HG02678 (cell line): ENCODE measurements around the gene NDE1.
"Not testable (repeated sequence)": the region's sequence is repeated elsewhere in the genome, so short reads cannot be mapped to it uniquely, and the experiment has no call there.

Experiments used
- ATAC-seq: cut with Tn5 transposase; IDR thresholded peaks from one replicate; pipeline ENCODE4 v1.9.1; 2021; ENCODE audit warnings: mild to moderate bottlenecking, moderate library complexity; ENCODE audit not compliant: unreplicated experiment

NDE1 gene

GRCh38 chr16:15692508-15692907, 42.5 kb downstream of the NDE1 start:
- not testable (repeated sequence) for ATAC-seq

DNA sequence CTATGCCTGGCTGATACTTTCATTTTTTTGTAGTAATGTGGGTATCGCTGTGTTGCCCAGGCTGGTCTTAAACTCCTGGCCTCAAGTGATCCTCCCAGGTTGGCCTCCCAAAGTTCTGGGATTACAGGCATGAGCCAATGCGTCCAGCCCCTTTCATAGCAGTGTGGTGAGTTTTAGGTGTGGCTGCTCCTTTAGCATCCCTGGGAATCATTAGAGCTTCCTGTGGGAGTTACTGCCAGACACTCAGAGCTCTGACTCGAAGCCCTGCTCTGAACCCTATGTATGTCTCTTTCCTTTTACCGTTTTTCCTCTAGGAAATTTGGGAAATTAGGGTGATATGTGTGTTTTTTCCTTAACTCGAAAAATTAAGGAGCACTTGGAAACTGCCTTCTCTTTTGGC, 44.5 kb downstream of the NDE1 start:
- ATAC-seq = no peak

- no peak for ATAC-seq
These were observed 49.8 kb downstream of the NDE1 start for GRCh38 chr16:15699819-15700218.

GRCh38 chr16:15701367-15701766, 51.3 kb downstream of the NDE1 start:
- no peak for ATAC-seq

- ATAC-seq = no peak
These were observed 52.2 kb downstream of the NDE1 start for GRCh38 chr16:15701975-15702970.

- ATAC-seq = no peak
These were observed 53.1 kb downstream of the NDE1 start for GRCh38 chr16:15703029-15703736.

- no peak for ATAC-seq
These were observed 54.5 kb downstream of the NDE1 start for GRCh38 chr16:15704545-15704987.

- no peak for ATAC-seq
These were observed 55.1 kb downstream of the NDE1 start for GRCh38 chr16:15705064-15705565.

DNA sequence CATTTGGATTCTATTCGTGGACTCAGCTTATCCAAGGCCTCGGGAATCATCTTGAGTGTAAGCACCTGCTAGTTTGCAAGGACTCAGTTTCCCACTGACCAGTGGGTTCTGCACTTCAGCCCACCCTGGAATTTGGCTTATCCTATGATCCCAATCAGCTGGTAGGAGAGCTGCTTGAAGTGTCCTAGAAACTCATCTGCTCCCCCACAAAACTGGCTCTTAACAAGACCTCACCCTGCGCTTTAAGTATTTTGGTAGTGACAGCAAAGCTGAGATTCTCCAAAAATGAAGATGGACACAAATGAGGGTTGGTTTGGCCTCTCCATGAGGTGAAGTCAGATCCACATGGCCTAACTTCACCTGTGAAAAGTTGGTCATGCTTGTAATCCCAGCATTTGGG, 57.3 kb downstream of the NDE1 start:
- no peak for ATAC-seq

- ATAC-seq = no peak
These were observed 58.1 kb downstream of the NDE1 start for GRCh38 chr16:15708096-15708495.

- ATAC-seq = no peak
These were observed 59.0 kb downstream of the NDE1 start for GRCh38 chr16:15708997-15709396.

DNA sequence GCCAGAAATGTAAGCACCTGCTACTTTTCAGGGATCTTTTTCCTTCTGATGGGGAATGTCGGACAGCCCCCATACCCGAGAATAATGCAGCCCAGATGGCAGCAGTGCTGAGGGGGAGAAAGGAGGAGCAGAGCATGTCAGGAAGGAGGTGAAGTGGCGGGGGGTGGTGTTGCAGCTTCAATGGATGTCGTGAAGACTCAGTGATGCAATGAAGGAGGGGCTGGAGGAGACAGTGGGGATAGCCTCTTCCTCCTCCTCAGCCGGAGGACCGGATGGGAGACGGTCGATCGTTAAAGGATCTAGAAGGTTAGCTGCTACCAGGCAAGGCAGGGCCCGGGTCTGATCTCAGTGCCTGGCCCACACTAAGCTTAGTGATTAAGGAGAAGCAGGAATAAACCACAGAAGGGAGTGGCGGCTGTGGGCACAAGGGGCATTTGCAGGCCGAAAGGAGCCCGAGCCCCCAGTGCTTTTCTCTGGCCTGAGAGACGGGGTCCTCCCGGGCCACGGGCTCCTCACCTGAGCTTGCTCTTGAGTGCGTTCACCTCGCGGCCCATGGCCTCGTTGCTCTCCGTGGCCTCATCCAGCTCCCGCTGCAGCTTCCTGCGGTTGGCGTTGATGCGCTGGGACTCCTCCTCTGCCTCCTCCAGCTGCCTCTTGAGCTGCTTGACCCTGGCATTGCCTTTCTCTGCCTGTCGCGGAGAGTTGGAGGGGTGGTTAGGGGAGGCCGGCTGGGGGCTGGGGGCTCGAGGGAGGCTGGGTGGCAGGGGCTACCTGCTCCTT, 64.5 kb downstream of the NDE1 start:
- no peak for ATAC-seq

DNA sequence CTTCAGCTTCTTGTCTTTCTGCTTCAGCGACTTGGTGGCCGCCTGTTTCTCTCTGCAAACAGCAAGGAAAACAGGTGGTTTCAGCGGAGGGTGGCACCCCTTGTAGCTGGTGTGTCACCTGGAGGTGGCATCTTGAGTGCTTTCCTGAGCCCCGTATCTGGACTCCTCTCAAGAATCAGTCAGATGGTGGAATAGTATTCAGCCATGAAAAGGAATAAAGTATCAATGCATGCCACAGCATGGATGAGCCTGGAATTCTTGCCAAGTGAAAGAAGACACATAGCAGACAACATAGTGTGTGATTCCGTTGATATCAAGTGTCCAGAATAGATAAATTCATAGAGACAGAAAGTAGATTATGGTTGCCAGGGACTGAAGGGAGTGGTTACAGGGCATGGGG, 65.2 kb downstream of the NDE1 start:
- no peak for ATAC-seq

DNA sequence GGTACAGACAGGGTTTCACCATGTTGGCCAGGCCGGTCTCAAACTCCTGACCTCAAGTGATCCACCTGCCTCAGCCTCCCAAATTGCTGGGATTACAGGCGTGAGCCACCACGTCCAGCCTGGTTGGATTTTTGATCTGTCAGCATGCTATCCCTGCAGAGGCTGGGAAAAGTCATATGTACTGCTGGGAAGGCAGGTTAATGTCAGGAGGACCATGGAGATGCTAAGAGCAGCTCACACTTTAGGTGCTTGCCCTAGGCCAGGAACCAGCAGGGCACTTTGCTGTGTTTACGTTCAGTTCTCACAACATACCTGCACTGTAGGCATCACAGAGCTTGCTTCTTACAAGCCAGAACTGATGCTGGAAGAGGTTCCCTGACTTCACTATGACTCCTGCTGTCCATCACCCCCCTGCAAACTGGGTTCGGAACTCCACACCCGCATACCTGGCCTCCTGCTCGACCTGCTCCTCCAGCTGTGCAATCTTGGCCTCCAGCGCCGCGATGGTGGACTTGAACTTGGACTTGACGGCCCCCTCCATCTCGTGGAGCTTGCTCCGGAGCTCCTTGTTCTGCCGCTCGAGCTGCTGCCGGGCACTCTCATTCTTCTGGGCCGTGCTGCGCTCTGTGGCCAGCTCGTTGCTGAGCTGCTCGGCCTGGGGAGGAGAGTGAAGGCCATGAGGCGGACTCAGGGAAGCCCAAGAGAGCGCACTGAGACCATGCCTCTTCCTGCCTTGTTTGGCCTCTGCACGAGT, 66.8 kb downstream of the NDE1 start:
- ATAC-seq = no peak

- no peak for ATAC-seq
These were observed 71.0 kb downstream of the NDE1 start for GRCh38 chr16:15721018-15721417.

DNA sequence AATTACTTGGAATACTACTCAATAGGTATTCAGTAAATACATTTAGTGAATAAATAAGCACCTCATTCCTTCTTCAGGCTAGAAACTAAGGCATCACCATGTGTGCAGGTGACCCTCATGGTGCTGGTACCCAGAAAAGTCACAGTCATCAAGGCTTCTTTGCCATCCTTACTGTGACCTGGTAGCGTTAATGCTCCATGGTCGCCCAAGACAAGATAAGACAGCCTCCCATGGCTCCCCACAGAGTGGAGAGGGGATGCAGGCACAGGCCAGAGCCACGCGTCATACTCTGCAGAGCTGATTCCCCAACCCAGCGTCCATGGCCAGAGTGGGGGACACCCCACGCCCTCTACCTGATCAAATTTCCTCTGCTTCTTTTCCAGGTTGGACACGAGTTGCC, 73.8 kb downstream of the NDE1 start:
- no peak for ATAC-seq

- ATAC-seq = no peak
These were observed 75.7 kb downstream of the NDE1 start for GRCh38 chr16:15725641-15726240.

- no peak for ATAC-seq
These were observed 76.7 kb downstream of the NDE1 start for GRCh38 chr16:15726715-15727114.

DNA sequence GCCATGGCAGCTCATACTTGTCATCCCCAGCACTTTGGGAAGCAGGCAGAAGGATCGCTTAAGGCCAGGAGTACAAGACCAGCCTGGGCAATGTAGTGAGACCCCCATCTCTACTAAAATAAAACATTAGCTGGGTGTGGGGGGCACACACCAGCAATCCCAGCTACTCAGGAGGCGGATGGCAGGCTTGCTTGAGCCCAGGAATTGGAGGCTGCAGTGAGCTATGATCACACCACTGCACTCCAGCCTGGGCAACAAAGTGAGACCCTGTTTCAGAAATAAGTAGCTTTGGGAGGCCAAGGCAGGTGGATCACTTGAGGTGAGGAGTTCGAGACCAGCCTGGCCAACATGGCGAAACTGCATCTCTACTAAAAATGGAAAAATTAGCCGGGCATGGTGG, 77.7 kb downstream of the NDE1 start:
- not testable (repeated sequence) for ATAC-seq

- ATAC-seq = no peak
These were observed 79.1 kb downstream of the NDE1 start for GRCh38 chr16:15729152-15729551.
